Choroid plexus epithelial cell (primary cell): ENCODE results near the gene OAS2.

Experiments
- DNase-seq: peaks from one replicate; pipeline ENCODE4 v3.0.0-alpha.2; 2010; ENCODE audit warnings: low read depth
- H3K4me3 ChIP-seq: 2 replicates; pipeline ENCODE4 v1.5.1; 2011; ENCODE audit warnings: low read depth, mild to moderate bottlenecking, control low read depth, low read length, moderate library complexity
- CTCF ChIP-seq: conservative IDR thresholded peaks from 2 replicates; pipeline ENCODE4 v1.5.1; 2011; ENCODE audit warnings: low read depth, mild to moderate bottlenecking, control low read depth, inconsistent platforms, low read length, moderate library complexity

The OAS2 gene

GRCh38 chr12:113056631-113057488 lies 78.5 kb downstream of the OAS2 start, which contains the start of gene DTX1:
TSS of gene DTX1 (plus strand) at chr12:113056730. CDS start at chr12:113058193, 1,463 bp downstream.
- no peak for DNase-seq

GRCh38 chr12:113057565-113058485 lies 79.5 kb downstream of the OAS2 start:
- no peak for DNase-seq
- H3K4me3 ChIP-seq: no peak overlapping the region
- no peak for TF ChIP-seq CTCF

More at GRCh38 chr12:113056631-113057488, 78.5 kb downstream of the OAS2 start, which contains the start of gene DTX1:
- TF ChIP-seq CTCF: no peak
- peak within 1 kb of the TSS; percentile 29 for H3K4me3 ChIP-seq

GRCh38 chr12:113058553-113058952 lies 80.2 kb downstream of the OAS2 start:
- no peak for TF ChIP-seq CTCF
- no peak overlapping the region for H3K4me3 ChIP-seq
- no peak for DNase-seq

- no peak for TF ChIP-seq CTCF
- DNase-seq: no peak
- H3K4me3 ChIP-seq: no peak overlapping the region
These were observed 80.8 kb downstream of the OAS2 start for GRCh38 chr12:113059071-113059595.

GRCh38 chr12:113060336-113060960 lies 82.1 kb downstream of the OAS2 start:
- no peak for TF ChIP-seq CTCF
- H3K4me3 ChIP-seq: no peak overlapping the region
- no peak for DNase-seq

- H3K4me3 ChIP-seq: no peak overlapping the region
- TF ChIP-seq CTCF: no peak
- DNase-seq: no peak
These were observed 82.9 kb downstream of the OAS2 start for GRCh38 chr12:113061061-113061694.
